Measurements from ENCODE around the gene AGBL1. TPM values are rescaled to one million over a fixed set of nuclear protein-coding genes. Genes with fewer than 3 reads are reported as not detected.

AGBL1 gene
- total RNA-seq, 2 donors from 2014 or later = not detected

DNA sequence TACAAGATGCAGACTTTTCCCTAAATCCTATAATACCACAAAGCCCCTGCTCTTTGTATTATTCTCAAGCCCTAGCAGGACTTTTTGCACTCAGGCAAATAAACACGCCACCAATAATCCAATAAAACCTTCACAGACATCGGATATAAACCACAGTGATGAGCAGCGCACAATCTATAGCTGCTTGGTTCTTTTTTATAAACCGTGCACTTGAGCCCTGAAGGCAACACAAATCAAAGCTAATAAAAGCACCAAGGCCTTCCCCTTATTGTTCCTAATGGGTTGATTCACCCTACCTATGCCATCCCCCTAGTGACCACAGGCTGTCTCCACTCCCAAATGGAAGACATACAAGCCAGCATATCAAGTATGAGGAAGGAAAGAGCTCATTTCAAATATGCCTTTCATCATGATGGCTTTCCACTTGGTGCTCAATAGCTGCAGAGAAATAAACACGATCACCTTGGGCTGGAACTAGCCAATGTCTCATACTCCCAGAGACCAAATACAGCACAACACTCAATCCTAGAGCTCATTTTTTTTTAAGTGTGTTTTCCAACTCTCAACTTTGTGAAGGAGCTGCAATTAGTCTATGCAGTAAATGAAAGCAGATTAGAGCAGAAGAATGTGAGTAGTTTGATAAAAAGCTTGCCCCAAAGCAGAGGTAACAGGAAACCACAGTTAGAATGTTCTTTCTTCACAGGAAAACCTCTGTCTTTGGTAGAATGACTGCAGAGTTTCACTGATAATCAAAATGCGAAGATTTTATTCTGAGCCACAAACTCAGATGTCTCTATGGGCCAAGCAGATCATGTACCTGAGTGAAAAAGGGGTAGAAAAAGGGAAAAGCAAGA lies 573.9 kb downstream of the AGBL1 start:
- no peaks in the 10 kb centered on the region for H3K27me3 ChIP-seq
- no peaks in the 10 kb centered on the region for H3K36me3 ChIP-seq
- no peak overlapping the region for H3K4me3 ChIP-seq
- H3K27ac ChIP-seq = no peak overlapping the region
- DNase-seq (ENCODE audit: low spot score) = no peak
- no peaks in the 10 kb centered on the region for H3K9me3 ChIP-seq
- H3K4me1 ChIP-seq = no peaks in the 10 kb centered on the region
- TF ChIP-seq, protein P1, sequence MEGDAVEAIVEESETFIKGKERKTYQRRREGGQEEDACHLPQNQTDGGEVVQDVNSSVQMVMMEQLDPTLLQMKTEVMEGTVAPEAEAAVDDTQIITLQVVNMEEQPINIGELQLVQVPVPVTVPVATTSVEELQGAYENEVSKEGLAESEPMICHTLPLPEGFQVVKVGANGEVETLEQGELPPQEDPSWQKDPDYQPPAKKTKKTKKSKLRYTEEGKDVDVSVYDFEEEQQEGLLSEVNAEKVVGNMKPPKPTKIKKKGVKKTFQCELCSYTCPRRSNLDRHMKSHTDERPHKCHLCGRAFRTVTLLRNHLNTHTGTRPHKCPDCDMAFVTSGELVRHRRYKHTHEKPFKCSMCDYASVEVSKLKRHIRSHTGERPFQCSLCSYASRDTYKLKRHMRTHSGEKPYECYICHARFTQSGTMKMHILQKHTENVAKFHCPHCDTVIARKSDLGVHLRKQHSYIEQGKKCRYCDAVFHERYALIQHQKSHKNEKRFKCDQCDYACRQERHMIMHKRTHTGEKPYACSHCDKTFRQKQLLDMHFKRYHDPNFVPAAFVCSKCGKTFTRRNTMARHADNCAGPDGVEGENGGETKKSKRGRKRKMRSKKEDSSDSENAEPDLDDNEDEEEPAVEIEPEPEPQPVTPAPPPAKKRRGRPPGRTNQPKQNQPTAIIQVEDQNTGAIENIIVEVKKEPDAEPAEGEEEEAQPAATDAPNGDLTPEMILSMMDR (IDR thresholded peaks at IDR 0.05) = no peak

DNA sequence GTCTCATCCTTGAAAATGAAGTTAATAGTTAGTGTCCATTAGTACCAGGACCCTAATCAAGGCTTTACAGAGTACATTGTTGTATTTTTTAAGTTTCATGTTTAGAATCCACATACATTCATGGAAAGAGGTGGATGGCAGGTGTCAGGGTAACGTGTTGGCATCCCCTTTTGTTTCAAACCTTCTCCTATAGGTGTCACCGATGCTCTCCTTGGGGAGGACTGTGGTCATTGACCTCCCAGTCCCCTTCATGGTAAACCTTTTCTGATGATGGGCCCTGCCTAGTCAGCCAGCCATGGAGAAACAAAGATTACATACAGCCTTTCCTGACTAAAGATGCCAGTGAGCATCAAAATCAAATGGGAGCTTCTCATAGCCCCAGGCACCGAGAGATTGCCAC lies 574.8 kb downstream of the AGBL1 start:
- no peak for DNase-seq (ENCODE audit: low spot score)
- TF ChIP-seq, protein P1 (IDR thresholded peaks at IDR 0.05) = no peak
- no peaks in the 10 kb centered on the region for H3K36me3 ChIP-seq
- no peak overlapping the region for H3K27ac ChIP-seq
- no peaks in the 10 kb centered on the region for H3K9me3 ChIP-seq
- H3K27me3 ChIP-seq = no peaks in the 10 kb centered on the region
- no peak overlapping the region for H3K4me3 ChIP-seq
- H3K4me1 ChIP-seq = no peaks in the 10 kb centered on the region

DNA sequence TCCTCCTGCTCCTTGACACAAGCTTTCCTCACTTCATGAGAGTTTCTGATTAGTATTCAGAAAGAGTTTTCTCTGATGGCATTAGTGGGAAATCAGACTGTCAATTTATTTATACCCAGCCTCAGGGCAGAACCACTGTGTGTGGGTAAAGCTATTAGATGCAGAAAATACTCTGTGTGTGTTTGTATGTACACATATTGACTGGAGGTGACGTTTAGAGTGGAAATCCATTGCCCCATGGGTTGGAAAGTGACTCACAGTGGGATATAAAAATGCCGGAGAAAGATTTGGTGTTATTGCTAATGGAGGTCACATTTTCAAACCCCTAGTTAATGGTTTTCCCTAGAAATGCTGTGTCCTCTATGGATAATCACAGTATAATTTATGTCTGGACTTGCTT lies 577.6 kb downstream of the AGBL1 start:
- no peak overlapping the region for H3K4me3 ChIP-seq
- DNase-seq (ENCODE audit: low spot score) = no peak
- H3K36me3 ChIP-seq = no peaks in the 10 kb centered on the region
- H3K27me3 ChIP-seq = no peaks in the 10 kb centered on the region
- no peak overlapping the region for H3K27ac ChIP-seq
- TF ChIP-seq, protein P1 (IDR thresholded peaks at IDR 0.05) = no peak
- no peaks in the 10 kb centered on the region for H3K4me1 ChIP-seq
- H3K9me3 ChIP-seq = no peaks in the 10 kb centered on the region

DNA sequence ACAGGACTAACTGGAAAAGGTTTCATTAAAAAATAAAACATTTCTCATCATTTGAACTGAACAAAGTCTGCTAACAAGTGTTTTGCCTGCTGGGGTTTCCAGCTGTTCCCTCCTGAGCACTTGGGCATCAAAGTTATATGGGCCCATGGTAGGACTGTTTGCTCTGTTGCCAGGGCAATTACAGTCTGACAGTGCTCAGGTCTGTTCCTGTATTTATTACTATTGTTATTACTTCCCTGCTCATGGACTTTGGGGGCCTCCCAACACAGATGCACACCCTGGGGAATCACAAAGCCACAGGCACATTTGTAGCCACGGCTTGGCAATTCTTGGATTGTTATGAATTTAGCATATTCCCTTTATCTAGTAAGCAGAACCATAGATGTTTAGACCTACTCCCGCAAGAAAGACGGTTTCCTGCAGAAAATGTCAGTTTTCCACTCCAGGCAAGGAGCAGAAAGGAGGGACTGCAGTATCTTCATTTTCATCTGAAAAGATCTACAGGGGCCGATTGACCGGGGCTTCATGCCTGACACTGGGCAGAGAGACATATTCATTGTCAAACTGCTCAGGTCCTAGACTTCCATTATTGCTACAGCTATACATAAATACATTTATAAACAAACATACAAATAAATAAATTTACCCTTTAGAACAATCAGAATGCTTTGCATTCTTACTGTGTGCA lies 580.2 kb downstream of the AGBL1 start:
- no peaks in the 10 kb centered on the region for H3K4me1 ChIP-seq
- no peaks in the 10 kb centered on the region for H3K27me3 ChIP-seq
- no peaks in the 10 kb centered on the region for H3K36me3 ChIP-seq
- no peak overlapping the region for H3K4me3 ChIP-seq
- no peaks in the 10 kb centered on the region for H3K9me3 ChIP-seq
- H3K27ac ChIP-seq = no peak overlapping the region
- DNase-seq (ENCODE audit: low spot score) = no peak
- TF ChIP-seq, protein P1 (IDR thresholded peaks at IDR 0.05) = no peak

DNA sequence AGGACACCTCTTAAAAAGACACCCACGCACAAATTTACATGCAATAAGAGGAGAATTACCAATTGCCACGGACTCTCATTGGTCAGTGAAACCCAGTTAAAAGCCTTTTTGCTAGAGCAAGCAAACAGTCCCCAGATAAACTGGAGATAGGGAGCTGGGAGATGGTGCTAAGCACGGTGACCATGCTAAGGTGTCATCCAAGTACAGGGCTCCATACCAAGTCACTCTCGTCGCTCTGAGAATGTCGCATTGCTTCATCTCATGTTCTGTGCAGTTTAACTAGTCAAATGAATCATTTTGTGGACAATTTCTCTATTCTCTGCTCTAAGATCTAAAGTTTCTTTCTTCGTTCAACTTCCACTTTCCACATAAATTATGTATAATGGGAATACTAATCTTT lies 581.9 kb downstream of the AGBL1 start:
- Histone ChIP-seq H3K27me3 (no peaks in the 10 kb centered on the region), H3K27ac (no peak overlapping the region), H3K4me3 (no peak overlapping the region), H3K4me1 (no peaks in the 10 kb centered on the region), H3K36me3 (no peaks in the 10 kb centered on the region), H3K9me3 (no peaks in the 10 kb centered on the region)
- DNase-seq (ENCODE audit: low spot score) = no peak
- TF ChIP-seq, protein P1 (IDR thresholded peaks at IDR 0.05) = no peak

All from right atrium auricular region (tissue), 2 donors.